H1 (cell line): ENCODE results near the gene ADRA2A. TPM values are rescaled to one million over a fixed set of nuclear protein-coding genes. Genes with fewer than 3 reads are reported as not detected.

Experiments used
- CTCF ChIA-PET: fragments of 300-600 bp; sonication (Branson Sonifier 250); formaldehyde crosslinking; loops from one replicate; lab custom pipeline; 2021; ENCODE audit not compliant: partially characterized antibody; lab: Charles Lee
- POLR2A ChIA-PET: fragments of 300-600 bp; sonication (Branson Sonifier 250); formaldehyde crosslinking; loops from one replicate; lab custom pipeline; 2021; ENCODE audit warnings: inconsistent platforms; ENCODE audit not compliant: partially characterized antibody; lab: Charles Lee
- DNase-seq, 2 experiments: peaks; one replicate each; pipeline versions ENCODE4 v3.0.0 to v3.0.0-alpha.2; 2010 to 2022; ENCODE audit warnings: low spot score in 2 of 2, low read depth in 1 of 2, mixed read lengths in 1 of 2
- FAIRE-seq: peaks from 2 replicates; lab custom pipeline; 2011; peaks lifted over from hg19 to GRCh38; lab: Jason Lieb, UNC
- H2AFZ ChIP-seq: 2 replicates; pipeline ENCODE4 v1.8.1; 2012; ENCODE audit warnings: low read length, inconsistent platforms
- H2AK5ac ChIP-seq: 2 replicates; pipeline ENCODE4 v1.6.1; 2013; ENCODE audit warnings: low read depth, low read length
- H2BK120ac ChIP-seq: replicated peaks from 2 replicates; pipeline ENCODE3; 2013; ENCODE audit warnings: low read depth, low read length, inconsistent platforms
- H2BK12ac ChIP-seq: 2 replicates; pipeline ENCODE4 v1.6.1; 2013; ENCODE audit warnings: low read depth, low read length
- H2BK15ac ChIP-seq: 2 replicates; pipeline ENCODE4 v1.6.1; 2013; ENCODE audit warnings: low read length
- H2BK20ac ChIP-seq: 2 replicates; pipeline ENCODE4 v1.6.1; 2013; ENCODE audit warnings: low read length
- H2BK5ac ChIP-seq: 2 replicates; pipeline ENCODE4 v1.6.1; 2013; ENCODE audit warnings: low read depth, low read length
- H3K14ac ChIP-seq: 2 replicates; pipeline ENCODE4 v1.6.1; 2013; ENCODE audit warnings: inconsistent platforms; ENCODE audit not compliant: insufficient read length
- H3K18ac ChIP-seq: 2 replicates; pipeline ENCODE4 v1.6.1; 2013; ENCODE audit warnings: low read length; ENCODE audit errors: extremely low read depth
- H3K23ac ChIP-seq: 2 replicates; pipeline ENCODE4 v1.6.1; 2013; ENCODE audit warnings: inconsistent platforms; ENCODE audit not compliant: insufficient read length
- H3K23me2 ChIP-seq: 2 replicates; pipeline ENCODE4 v1.6.1; 2013; ENCODE audit warnings: low read depth, low read length
- H3K27ac ChIP-seq: 2 replicates; pipeline ENCODE4 v1.6.1; 2011; ENCODE audit warnings: low read depth, low read length, inconsistent platforms
- H3K27me3 ChIP-seq, 4 experiments: replicated peaks in 1 of 4; 1 replicate in 1 of 4; 2 replicates in 3 of 4; pipeline versions ENCODE4 v1.6.1 to v1.8.1; 2011 to 2013; ENCODE audit warnings: low read length in 3 of 4, mild to moderate bottlenecking in 3 of 4, inconsistent platforms in 2 of 4, mixed read lengths in 2 of 4, moderate library complexity in 1 of 4; ENCODE audit not compliant: control insufficient read depth in 3 of 4, insufficient read depth in 3 of 4; ENCODE audit errors: extremely low read depth in 1 of 4
- H3K36me3 ChIP-seq, 4 experiments: 2 replicates each; pipeline versions ENCODE4 v1.6.1 to v1.8.1; 2011 to 2013; ENCODE audit warnings: mild to moderate bottlenecking in 4 of 4, low read length in 3 of 4, moderate library complexity in 2 of 4, control low read depth in 1 of 4, inconsistent platforms in 1 of 4; ENCODE audit not compliant: insufficient read depth in 4 of 4, control insufficient read depth in 2 of 4
- H3K4ac ChIP-seq: replicated peaks from 2 replicates; pipeline ENCODE3; 2013; ENCODE audit warnings: low read length, low read depth, mixed read lengths, inconsistent platforms; ENCODE audit not compliant: insufficient read length
- H3K4me1 ChIP-seq, 4 experiments: replicated peaks in 1 of 4; 1 replicate in 1 of 4; 2 replicates in 3 of 4; pipeline versions ENCODE4 v1.6.1 to v1.8.1; 2011 to 2013; ENCODE audit warnings: low read length in 3 of 4, inconsistent platforms in 2 of 4, mixed read lengths in 1 of 4; ENCODE audit not compliant: insufficient read depth in 4 of 4, control insufficient read depth in 3 of 4
- H3K4me2 ChIP-seq, 2 experiments: 2 replicates each; pipeline versions ENCODE4 v1.6.1 to v1.8.1; 2011 to 2013; ENCODE audit warnings: low read depth in 2 of 2, low read length in 2 of 2, control low read depth in 1 of 2, inconsistent platforms in 1 of 2, mild to moderate bottlenecking in 1 of 2; ENCODE audit not compliant: insufficient read depth in 1 of 2
- H3K4me3 ChIP-seq, 4 experiments: fragments of 200-600, 300-600 bp in 1 of 4; sonication (generic), shearing (Covaris generic), sonication (Bioruptor Twin) in 1 of 4; 2 replicates each; pipeline versions ENCODE4 v1.5.1 to v1.8.1; 2011 to 2016; ENCODE audit warnings: low read length in 4 of 4, low read depth in 3 of 4, control low read depth in 2 of 4, inconsistent platforms in 2 of 4, mild to moderate bottlenecking in 2 of 4, mixed read lengths in 1 of 4, moderate library complexity in 1 of 4; ENCODE audit not compliant: insufficient read depth in 2 of 4; ENCODE audit errors: extremely low read depth in 1 of 4
- H3K56ac ChIP-seq: replicated peaks from 2 replicates; pipeline ENCODE3; 2013; ENCODE audit warnings: low read depth, mild to moderate bottlenecking, mixed read lengths, low read length, inconsistent platforms; ENCODE audit not compliant: insufficient read length
- H3K79me1 ChIP-seq: 2 replicates; pipeline ENCODE4 v1.6.1; 2013; ENCODE audit warnings: low read depth, low read length, control low read depth
- H3K79me2 ChIP-seq, 2 experiments: 2 replicates each; pipeline versions ENCODE4 v1.6.1 to v1.8.1; 2012 to 2013; ENCODE audit warnings: low read length in 2 of 2, mild to moderate bottlenecking in 2 of 2, inconsistent platforms in 1 of 2; ENCODE audit not compliant: insufficient read depth in 2 of 2, control insufficient read depth in 1 of 2
- H3K9ac ChIP-seq, 4 experiments: replicated peaks in 1 of 4; 1 replicate in 1 of 4; 2 replicates in 3 of 4; pipeline versions ENCODE4 v1.6.1 to v1.8.1; 2011 to 2013; ENCODE audit warnings: low read depth in 3 of 4, low read length in 3 of 4, control low read depth in 2 of 4, mild to moderate bottlenecking in 2 of 4, moderate library complexity in 2 of 4, inconsistent platforms in 1 of 4; ENCODE audit errors: extremely low read depth in 1 of 4
- H3K9me3 ChIP-seq, 2 experiments: 2 replicates each; pipeline versions ENCODE4 v1.6.1 to v1.8.1; 2012 to 2013; ENCODE audit warnings: mild to moderate bottlenecking in 2 of 2, moderate library complexity in 2 of 2, control low read depth in 1 of 2, inconsistent platforms in 1 of 2, low read depth in 1 of 2, low read length in 1 of 2, mixed read lengths in 1 of 2; ENCODE audit not compliant: insufficient read depth in 2 of 2
- H4K20me1 ChIP-seq, 2 experiments: replicated peaks in 1 of 2; 2 replicates each; pipeline versions ENCODE3 to v1.8.1; 2011 to 2013; ENCODE audit warnings: inconsistent platforms in 2 of 2, low read length in 2 of 2, mild to moderate bottlenecking in 1 of 2; ENCODE audit not compliant: insufficient read depth in 2 of 2, control insufficient read depth in 1 of 2
- H4K5ac ChIP-seq: 2 replicates; pipeline ENCODE4 v1.6.1; 2013; ENCODE audit warnings: low read length, low read depth, mixed read lengths, inconsistent platforms; ENCODE audit not compliant: insufficient read length
- H4K8ac ChIP-seq: 2 replicates; pipeline ENCODE4 v1.8.0; 2013; ENCODE audit warnings: mild to moderate bottlenecking, moderate library complexity, low read length, inconsistent platforms; ENCODE audit not compliant: insufficient read depth; ENCODE audit errors: extremely low read depth
- H4K91ac ChIP-seq: replicated peaks from 2 replicates; pipeline ENCODE3; 2013; ENCODE audit warnings: low read length, mixed read lengths, inconsistent platforms; ENCODE audit not compliant: insufficient read length
- ATF2 ChIP-seq: IDR thresholded peaks from 2 replicates; pipeline ENCODE4 v1.6.1; 2012; ENCODE audit warnings: low read length, inconsistent platforms
- BRCA1 ChIP-seq: IDR thresholded peaks from 2 replicates; pipeline ENCODE4 v1.6.1; 2012; ENCODE audit warnings: low read depth, low read length, improper control_type of control experiment
- CREB1 ChIP-seq: IDR thresholded peaks from 2 replicates; pipeline ENCODE4 v1.6.1; 2012; ENCODE audit warnings: inconsistent platforms
- CTBP2 ChIP-seq: IDR thresholded peaks from 2 replicates; pipeline ENCODE4 v1.7.0; 2011; ENCODE audit warnings: borderline replicate concordance, mild to moderate bottlenecking, moderate library complexity, mixed read lengths, low read length; ENCODE audit not compliant: insufficient read depth, insufficient read length
- EGR1 ChIP-seq: IDR thresholded peaks from 2 replicates; pipeline ENCODE4 v1.6.1; 2011; ENCODE audit warnings: low read depth, low read length, borderline replicate concordance
- GTF2F1 ChIP-seq: IDR thresholded peaks from 2 replicates; pipeline ENCODE4 v1.6.1; 2012; ENCODE audit warnings: low read depth, low read length, improper control_type of control experiment, borderline replicate concordance
- JUN ChIP-seq: IDR thresholded peaks from 2 replicates; pipeline ENCODE4 v1.6.1; 2011; ENCODE audit warnings: low read depth, mild to moderate bottlenecking, improper control_type of control experiment, low read length
- KDM1A ChIP-seq: fragments of 200-600, 300-600 bp; sonication (generic); IDR thresholded peaks from 2 replicates; pipeline ENCODE4 v1.7.1; 2016; ENCODE audit warnings: mild to moderate bottlenecking, low read length, borderline replicate concordance
- KDM4A ChIP-seq: IDR thresholded peaks from one replicate; pipeline ENCODE4 v1.7.1; 2012; ENCODE audit warnings: low read depth, mild to moderate bottlenecking, moderate library complexity, low read length, inconsistent platforms; ENCODE audit not compliant: severe bottlenecking
- RFX5 ChIP-seq: IDR thresholded peaks from 2 replicates; pipeline ENCODE4 v1.6.1; 2011; ENCODE audit warnings: low read depth, low read length, improper control_type of control experiment, borderline replicate concordance
- SP1 ChIP-seq: IDR thresholded peaks from 2 replicates; pipeline ENCODE4 v1.6.1; 2011; ENCODE audit warnings: low read depth, low read length
- TAF1 ChIP-seq: IDR thresholded peaks from 2 replicates; pipeline ENCODE4 v1.6.1; 2011; ENCODE audit warnings: mild to moderate bottlenecking, low read depth, low read length
- WGBS, 2 experiments: shearing (Covaris generic) in 1 of 2; methylation state at CpG; one replicate each; pipeline versions ENCODE4 v1.1.6 to v1.1.7; 2013 to 2015; ENCODE audit warnings: low lambda C conversion rate in 2 of 2, mixed read lengths in 2 of 2, inconsistent platforms in 1 of 2, low coverage in 1 of 2, missing lambda C conversion rate in 1 of 2; ENCODE audit not compliant: insufficient replicate concordance in 2 of 2, insufficient coverage in 1 of 2, insufficient read length in 1 of 2; ENCODE audit errors: extremely low coverage in 1 of 2, missing lambda C conversion rate in 1 of 2; 5-methylcytosine and 5-hydroxymethylcytosine counted together
- polyA plus RNA-seq, 7 experiments: library from polyadenylated mRNA; depleted of rRNA in 3 of 7; stranded (reverse) in 5 of 7; unstranded in 2 of 7; fragments of >200 nt in 5 of 7; fragments of 200-250 nt in 2 of 7; gene quantifications; 1 replicate in 5 of 7; 2 replicates in 1 of 7; 4 replicates in 1 of 7; pipeline versions ENCODE4 v1.2.1 to v1.2.3, GENCODE V29; 2011 to 2013; ENCODE audit warnings: missing spikeins in 2 of 7, mixed read lengths in 2 of 7
- total RNA-seq: library from RNA; stranded (reverse); fragmentation: NEBNext Ultra II Directional; extraction: Animal tissue kit (Norgen Biotek cat#: 25700); gene quantifications from 2 replicates; pipeline ENCODE4 v1.2.1, GENCODE V29; 2021

The ADRA2A gene
- total and polyA plus RNA-seq, 2 of the 8 experiments (the other 6 are each of a cell fraction or from before 2014, with no cell fraction given), result 5.9 to 6.2 TPM

- H2BK12ac ChIP-seq, result no peak overlapping the region
- H3K27me3 ChIP-seq, result peaks cover 12 to 27% (median 24%) of the 10 kb centered on the region in 4 experiments
- H2BK20ac ChIP-seq, result no peak overlapping the region
- peak overlapping the region in 1 of 2 experiments; percentile 48; a peak in 2 of 4 replicates for H3K4me2 ChIP-seq
- ChIA-PET CTCF (interaction anchor here (0.6 to 6.8 kb wide), 8 partner anchors 9 to 443 kb away, joined by 3 to 83 read pairs (median 3); no protein-coding TSS in a partner anchor), POLR2A (no interaction called here)
- H3K23ac ChIP-seq, result no peak overlapping the region
- H3K36me3 ChIP-seq, result peaks cover 0 to 13% (median 0%) of the 10 kb centered on the region in 4 experiments; a peak in 1 of 8 replicates
- no peak overlapping the region; the same call in 1 of the 2 replicates for H4K8ac ChIP-seq
- H2AK5ac ChIP-seq, result no peak overlapping the region
- H3K27ac ChIP-seq, result no peak overlapping the region
- H3K9ac ChIP-seq, result no peak overlapping the region
- peaks cover 0 to 14% of the 10 kb centered on the region in 2 experiments; a peak in 1 of 4 replicates for H3K9me3 ChIP-seq
- FAIRE-seq, result no peak
- no peak for DNase-seq
- H2AFZ ChIP-seq, result 0 out of 2 replicates have a peak overlapping the region, but pooled peaks have one; percentile 73
- H2BK5ac ChIP-seq, result no peak overlapping the region
- H4K91ac ChIP-seq, result no peak overlapping the region
- H4K5ac ChIP-seq, result no peak overlapping the region
- WGBS, 2 experiments, result 88% methylated on average over 26 of the region's 28 CpGs; no CpG with 5 or more reads in 1 of the 2 experiments
- peak overlapping the region in 1 of 4 experiments; percentile 72; a peak in 2 of 8 replicates for H3K4me3 ChIP-seq
- no peak overlapping the region for H3K56ac ChIP-seq
- no peaks in the 10 kb centered on the region for H3K79me1 ChIP-seq
- H3K14ac ChIP-seq, result no peak overlapping the region
- H3K4ac ChIP-seq, result no peak overlapping the region
- H3K23me2 ChIP-seq, result no peaks in the 10 kb centered on the region; the same call in 1 of the 2 replicates
- no peak overlapping the region for H2BK120ac ChIP-seq
- peaks cover 0 to 2% of the 10 kb centered on the region in 2 experiments for H4K20me1 ChIP-seq
- peak overlapping the region; percentile 61; the same call in 1 of the 2 replicates for H2BK15ac ChIP-seq
- peaks cover 2 to 18% (median 10%) of the 10 kb centered on the region in 4 experiments for H3K4me1 ChIP-seq
- no peak overlapping the region for H3K18ac ChIP-seq
- no peaks in the 10 kb centered on the region for H3K79me2 ChIP-seq
- TF ChIP-seq GTF2F1, result no peak
- TF ChIP-seq CTBP2, result no peak
- TF ChIP-seq SP1, result no peak
- no peak for TF ChIP-seq RFX5
- no peak for TF ChIP-seq JUN
- TF ChIP-seq TAF1, result no peak
- TF ChIP-seq ATF2, result no peak
- no peak for TF ChIP-seq CREB1
- no peak for TF ChIP-seq EGR1
- no peak for TF ChIP-seq KDM1A
- TF ChIP-seq KDM4A, result no peak
- no peak for TF ChIP-seq BRCA1
These were observed 2.5 kb downstream of the ADRA2A start for GRCh38 chr10:111079241-111079760.
